Muscle of arm (tissue), 12 donors: ENCODE data around the gene PPP1R3G. TPM values are rescaled to one million over a fixed set of nuclear protein-coding genes. Genes with fewer than 3 reads are reported as not detected.
"Not testable (repeated sequence)": the region's sequence is repeated elsewhere in the genome, so short reads cannot be mapped to it uniquely, and the experiment has no call there.

Experiments
- DNase-seq: peaks from one replicate; pipeline ENCODE4 v3.0.0-alpha.2; 2013
- polyA plus RNA-seq, 12 donors: library from polyadenylated mRNA; unstranded; fragments of 120-200 nt; gene quantifications; one replicate each; pipeline ENCODE4 v1.2.1, GENCODE V29; 2013; ENCODE audit not compliant: insufficient read length in 12 of 12

The PPP1R3G gene
- polyA plus RNA-seq, 12 donors, result 1.2 to 3.4 (median 1.8) TPM; not detected in 1

GRCh38 chr6:5115168-5115567 lies 30.0 kb downstream of the PPP1R3G start:
- DNase-seq, result no peak

GRCh38 chr6:5116243-5116991 lies 31.3 kb downstream of the PPP1R3G start:
- no peak for DNase-seq

- DNase-seq, result no peak
Measured at GRCh38 chr6:5119090-5119951, 34.2 kb downstream of the PPP1R3G start.

GRCh38 chr6:5120011-5120410 lies 34.9 kb downstream of the PPP1R3G start:
- no peak for DNase-seq

- DNase-seq, result not testable (repeated sequence)
Measured at GRCh38 chr6:5120543-5120942, 35.4 kb downstream of the PPP1R3G start.

- DNase-seq, result no peak
Measured at GRCh38 chr6:5121479-5121878, 36.3 kb downstream of the PPP1R3G start.

GRCh38 chr6:5121956-5122355 lies 36.8 kb downstream of the PPP1R3G start:
- no peak for DNase-seq

- DNase-seq, result no peak
Measured at GRCh38 chr6:5122504-5123112, 37.5 kb downstream of the PPP1R3G start.

- DNase-seq, result peak; percentile 30
Measured at GRCh38 chr6:5123296-5124143, 38.4 kb downstream of the PPP1R3G start.

GRCh38 chr6:5124526-5124925 lies 39.4 kb downstream of the PPP1R3G start:
- DNase-seq, result no peak

GRCh38 chr6:5125152-5126006 lies 40.2 kb downstream of the PPP1R3G start:
- DNase-seq, result no peak

- DNase-seq, result no peak
Measured at GRCh38 chr6:5126214-5126613, 41.1 kb downstream of the PPP1R3G start.

GRCh38 chr6:5127106-5127687 lies 42.1 kb downstream of the PPP1R3G start:
- DNase-seq, result no peak

- no peak for DNase-seq
Measured at GRCh38 chr6:5128351-5128750, 43.2 kb downstream of the PPP1R3G start.

GRCh38 chr6:5130135-5130866 lies 45.2 kb downstream of the PPP1R3G start:
- no peak for DNase-seq

- DNase-seq, result peak; percentile 76
Measured at GRCh38 chr6:5132731-5133130, 47.6 kb downstream of the PPP1R3G start.

GRCh38 chr6:5133943-5134342 lies 48.8 kb downstream of the PPP1R3G start:
- DNase-seq, result no peak

GRCh38 chr6:5135788-5136376 lies 50.7 kb downstream of the PPP1R3G start:
- no peak for DNase-seq

- no peak for DNase-seq
Measured at GRCh38 chr6:5136851-5137250, 51.7 kb downstream of the PPP1R3G start.
